ENCODE results near the gene UBN1.

Gene UBN1

DNA sequence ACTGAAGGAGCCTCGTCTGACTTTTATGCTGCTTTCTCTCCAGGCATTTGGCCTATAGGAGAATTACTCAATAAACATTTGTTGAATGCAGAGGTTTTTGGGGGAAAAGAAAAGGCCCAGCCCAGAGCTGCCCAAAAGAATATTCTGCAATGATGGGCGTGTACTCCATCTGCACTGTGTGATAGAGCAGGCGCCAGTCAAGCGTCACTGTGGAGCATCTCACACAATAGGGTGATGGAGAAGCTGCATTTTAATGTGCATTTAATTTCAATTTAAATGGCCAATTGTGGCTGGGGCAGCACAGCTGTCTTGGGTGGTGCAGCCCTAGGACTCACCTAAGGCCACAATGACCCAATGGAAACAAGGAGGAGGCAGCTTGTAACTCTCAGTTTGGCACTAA is 20.8 kb upstream of the UBN1 start:
- no peak for DNase-seq

DNA sequence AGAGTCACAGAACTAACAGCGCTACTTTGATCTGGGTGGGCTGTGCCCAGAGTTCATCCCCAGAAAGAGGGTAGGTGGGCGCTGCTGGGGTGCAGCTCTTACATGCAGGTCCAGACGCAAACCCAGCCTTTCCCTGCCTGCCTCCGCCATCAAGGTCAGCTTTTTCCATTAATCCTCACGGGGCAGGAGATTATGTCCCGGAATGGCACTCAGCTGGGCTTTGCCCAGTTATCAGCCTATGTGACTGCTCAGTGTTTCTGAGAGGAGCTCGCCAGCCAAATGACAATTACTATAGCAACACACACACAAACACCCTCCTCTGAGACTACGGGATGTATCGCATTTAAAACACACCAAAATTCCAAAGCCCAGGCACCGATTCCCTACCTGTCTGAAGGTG is 20.3 kb upstream of the UBN1 start:
- no peak for DNase-seq

DNA sequence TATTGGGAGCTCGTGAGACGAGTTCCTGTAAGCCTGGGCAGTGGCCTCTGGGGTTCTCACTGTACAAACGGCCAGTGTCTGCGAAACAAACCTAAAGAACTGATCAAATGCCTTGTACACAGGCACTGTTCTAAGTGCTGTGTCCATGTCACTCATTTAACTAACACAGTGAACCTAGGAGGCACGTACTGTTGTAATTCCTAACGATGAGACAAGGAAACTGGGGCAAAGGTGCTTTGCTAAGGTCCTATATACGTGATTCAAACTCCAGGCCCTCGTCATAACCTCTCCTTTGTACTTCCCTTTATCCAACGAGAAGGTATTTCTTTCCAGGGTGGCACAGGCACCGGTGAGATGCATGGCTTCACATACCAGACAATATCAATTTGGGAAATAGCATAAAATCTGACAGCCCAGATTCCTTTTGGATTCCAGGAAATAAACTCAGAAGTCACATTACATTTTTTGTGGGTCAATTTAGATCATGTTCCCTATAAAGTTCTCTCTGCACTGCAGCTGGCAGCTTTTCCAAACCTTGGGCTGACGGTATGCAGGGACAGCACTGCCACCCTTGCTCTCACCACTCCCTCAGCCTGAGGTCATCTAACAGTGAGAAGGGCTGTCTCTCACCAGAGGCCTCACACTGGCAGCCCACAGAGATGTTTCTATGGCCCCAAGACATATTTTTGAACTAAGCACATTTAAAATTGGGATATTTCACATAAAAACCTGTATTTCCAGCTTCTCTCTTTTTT is 18.5 kb upstream of the UBN1 start:
- DNase-seq = no peak

DNA sequence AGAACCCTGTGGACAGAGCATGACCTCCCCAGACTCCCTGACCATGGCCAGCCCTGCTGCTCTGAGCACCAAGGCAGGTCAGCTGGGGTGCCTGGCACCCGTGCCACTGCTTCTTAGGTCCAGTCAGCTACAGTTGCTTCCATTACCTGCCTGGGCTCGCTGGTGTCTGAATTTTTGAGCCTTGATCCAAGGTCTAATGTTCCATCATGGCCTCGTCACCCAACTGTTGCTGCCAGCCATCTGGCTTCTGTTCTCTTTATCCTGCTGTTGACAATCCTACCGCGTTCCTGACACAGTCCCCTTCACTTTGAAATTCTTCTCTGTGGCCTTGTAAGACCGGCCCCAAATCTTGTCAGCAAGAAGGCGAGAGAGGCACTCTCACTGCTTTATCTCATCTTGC is 16.9 kb upstream of the UBN1 start:
- DNase-seq = no peak

DNA sequence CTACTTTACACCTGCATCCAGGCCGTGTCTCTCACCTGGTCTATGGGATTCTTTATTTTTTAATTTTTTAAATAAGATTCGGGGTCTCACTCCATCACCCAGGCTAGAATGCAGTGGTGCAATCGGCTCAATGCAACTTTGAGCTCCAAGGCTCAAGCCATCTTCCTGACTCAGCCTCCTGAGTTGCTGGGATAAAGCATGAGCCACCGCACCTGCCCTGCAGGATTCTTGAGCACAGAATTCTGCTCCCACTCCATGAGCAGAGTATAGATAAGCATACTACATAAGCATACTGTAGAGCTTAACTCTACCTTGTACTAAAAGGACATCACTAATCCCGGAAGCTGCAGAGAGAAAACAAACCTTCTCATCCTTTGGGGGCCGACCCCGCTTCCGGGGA is 15.7 kb upstream of the UBN1 start:
- no peak for DNase-seq

DNA sequence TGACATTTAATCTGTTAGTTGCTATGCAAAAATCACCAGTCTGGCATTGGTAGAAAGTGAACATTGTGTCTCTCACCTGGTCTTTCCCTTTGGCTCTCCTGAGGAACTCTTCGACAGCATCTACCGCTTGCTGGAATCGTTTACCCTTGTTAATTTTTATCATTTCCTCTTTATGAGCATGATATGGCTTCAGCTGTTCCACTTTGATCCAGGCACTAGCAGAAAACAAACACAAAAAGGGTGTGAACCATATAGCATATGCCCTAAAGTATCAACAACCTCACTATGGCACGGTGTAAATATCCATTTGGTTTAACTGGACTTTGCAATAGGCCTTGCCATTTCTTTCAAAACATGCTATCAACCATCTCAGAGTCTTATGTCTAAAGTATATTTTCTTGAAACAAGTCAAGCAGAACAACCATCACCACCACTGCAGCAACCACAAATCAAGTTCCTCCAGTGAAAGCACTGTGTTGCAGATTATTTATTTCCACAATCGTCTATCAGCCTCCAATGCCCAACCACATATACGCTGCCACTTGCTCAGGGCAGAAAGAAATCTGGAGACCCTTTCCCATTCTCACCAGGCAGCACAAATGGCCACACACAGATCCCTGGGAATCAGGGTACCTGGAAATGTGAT is 14.5 kb upstream of the UBN1 start:
- no peak for DNase-seq

DNA sequence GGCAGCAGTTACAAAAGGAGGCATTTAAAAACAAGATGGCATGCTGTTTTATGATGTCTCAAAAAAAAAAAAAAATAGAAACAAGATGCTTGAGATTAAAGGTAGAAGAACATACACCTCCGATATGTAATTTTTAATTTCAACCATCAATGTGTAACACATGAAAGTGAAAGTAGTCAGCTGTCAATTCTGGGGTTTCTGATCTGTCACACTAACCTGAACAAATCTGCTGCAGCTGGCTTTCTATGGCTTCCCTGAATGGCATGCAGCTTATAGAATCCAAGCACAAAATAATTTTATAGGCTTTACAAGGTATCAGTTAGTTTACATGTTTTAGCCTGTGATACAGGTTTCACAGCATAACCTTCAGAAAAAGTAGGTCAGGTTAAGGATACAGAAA is 13.7 kb upstream of the UBN1 start:
- no peak for DNase-seq

DNA sequence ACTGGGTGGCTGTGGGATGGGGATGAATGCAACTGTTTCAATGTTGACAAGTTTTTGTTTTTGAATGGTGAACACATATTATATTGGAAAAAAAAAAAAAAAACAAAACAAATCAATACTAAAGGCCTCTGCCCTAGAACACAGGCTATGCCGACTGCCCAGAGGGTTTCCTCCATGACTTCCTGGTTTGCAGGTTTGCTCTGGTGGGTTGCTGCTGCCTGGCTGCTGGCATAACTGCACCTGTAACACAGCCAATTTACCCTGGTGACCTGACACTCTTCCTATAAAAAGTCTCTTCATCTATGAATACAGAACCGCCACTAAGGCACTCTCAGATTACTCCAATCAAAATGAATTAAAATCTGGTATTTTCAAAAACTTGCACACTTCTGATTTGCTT is 10.6 kb upstream of the UBN1 start:
- no peak for DNase-seq

DNA sequence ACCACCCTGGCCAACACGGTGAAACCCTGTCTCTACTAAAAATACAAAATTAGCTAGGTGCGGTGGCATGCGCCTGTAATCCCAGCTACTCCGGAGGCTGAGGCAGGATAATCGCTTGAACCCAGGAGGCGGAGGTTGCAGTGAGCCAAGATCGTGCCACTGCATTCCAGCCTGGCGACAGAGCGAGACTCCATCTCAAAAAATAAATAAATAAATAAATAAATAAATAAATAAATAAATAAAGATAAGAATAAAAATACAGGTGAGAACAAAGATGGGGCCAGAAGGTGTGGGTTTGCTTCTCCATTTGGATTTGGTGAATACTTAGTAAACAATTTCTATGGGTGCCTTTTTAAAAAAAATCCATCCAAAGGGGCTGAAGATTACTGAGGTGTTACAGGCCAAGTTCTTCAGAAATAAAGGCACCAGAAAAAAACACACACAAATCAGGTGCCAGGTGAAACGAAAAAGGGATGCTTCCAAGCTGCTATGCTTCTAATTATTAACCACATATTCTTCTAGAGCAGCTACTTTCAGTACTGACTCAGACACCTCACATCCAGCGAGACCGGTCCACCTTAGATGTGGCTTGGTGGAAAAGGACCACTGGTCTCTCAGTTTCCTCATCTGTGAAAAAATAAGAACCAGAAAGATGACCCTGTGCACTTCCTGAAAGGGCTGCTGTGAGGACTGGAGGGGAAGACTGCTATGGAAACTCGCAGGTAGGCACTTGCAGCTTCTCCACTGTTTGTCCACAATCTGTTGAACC is 9.4 kb upstream of the UBN1 start:
- no peak for DNase-seq

DNA sequence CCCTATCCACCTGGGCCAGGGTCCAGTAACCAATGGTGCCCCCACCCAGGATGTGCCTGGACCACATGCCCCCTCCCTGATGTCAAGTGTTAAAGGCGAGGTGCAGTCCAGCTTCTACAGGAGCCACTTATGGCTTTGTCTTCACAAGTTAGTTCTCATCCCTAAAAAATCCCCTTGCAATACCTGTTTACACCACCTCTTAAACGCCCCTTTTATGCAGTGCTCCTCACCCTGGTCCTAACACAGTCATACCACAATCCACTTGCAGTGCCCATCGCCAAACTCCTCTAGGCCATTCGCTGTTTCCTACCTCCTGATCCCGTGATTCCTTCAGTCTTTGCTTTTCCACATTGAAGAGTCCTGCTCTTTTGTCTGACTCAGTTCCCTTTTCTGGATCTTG is 7.3 kb upstream of the UBN1 start:
- no peak for DNase-seq

DNA sequence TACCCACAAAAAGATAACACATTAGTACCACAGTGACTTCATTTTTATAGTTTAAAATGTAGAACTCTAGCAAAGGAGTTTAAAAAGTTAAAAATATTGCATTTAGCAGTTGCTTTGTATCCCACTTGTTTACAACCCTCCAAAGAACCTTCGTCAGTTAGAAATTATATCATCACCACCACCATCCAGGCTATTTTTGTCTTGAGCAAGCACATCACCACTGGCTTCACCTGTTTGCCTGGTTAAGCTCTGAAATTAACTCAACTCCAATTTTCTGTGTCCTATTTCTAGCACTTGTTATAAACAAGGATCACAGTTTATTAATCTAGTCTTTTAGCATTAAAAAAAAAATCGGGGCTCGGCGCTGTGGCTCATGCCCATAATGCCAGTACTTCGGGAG is 6.3 kb upstream of the UBN1 start:
- no peak for DNase-seq

DNA sequence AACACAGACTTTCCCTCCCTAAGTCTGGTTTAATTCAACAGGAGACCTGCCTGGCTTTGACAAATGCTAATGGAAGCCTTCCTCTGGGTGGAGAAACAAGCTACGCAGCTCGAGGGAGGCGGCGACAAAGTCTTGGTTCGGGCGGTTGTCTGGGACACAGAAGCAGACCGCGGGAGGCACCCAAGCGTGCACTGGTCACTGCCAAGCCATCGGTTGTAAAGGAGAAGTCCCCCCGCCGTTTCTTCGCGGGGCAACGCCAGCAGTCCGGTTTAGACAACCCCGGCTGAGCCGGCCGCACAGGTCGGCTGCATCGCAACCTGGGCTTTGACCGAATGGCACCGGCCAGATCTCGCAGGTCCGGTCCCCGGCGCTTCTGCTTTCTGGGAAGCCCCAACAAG is 779 bp upstream of the UBN1 start:
- no peak for DNase-seq

DNA sequence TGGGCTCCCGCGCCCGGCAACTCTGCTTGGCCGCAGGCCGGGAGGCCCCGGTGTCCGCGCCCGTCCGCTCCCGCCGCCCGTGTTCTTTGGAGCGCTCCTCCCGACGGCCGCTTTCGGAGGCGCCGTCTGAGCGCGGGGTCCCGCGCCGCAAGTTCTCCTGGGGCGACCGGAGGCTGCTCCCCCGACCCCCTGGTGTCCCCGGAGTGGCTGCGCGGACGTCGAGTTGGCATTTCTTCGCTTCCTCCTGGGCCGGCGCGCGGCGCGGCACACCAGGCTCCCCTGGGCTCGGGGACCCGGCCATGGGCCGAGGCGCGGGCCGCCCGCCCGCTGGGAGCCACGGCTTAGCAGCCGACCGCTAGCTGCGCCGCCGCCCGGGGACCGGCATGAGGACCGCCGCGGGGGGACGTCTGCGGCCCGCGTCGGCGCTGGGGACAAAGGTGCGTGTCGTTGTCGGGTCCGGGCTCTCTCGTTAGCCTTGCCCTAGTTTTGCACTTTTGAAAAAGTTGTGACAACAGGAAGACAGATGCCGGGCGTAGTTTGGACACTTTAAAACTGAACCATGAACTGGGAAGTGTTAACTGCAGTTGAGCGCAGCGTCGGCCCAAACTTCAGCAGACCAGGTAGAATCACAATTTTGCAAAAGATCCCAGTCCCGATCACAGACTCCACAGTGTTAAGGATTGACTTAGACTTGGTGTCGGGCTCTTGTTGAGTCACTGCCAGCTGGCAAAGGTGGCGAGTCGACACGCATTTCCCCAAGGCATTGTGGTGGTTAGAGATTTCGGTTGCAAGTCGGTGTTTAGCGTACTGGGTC is 700 bp downstream of the UBN1 start:
- DNase-seq = no peak

DNA sequence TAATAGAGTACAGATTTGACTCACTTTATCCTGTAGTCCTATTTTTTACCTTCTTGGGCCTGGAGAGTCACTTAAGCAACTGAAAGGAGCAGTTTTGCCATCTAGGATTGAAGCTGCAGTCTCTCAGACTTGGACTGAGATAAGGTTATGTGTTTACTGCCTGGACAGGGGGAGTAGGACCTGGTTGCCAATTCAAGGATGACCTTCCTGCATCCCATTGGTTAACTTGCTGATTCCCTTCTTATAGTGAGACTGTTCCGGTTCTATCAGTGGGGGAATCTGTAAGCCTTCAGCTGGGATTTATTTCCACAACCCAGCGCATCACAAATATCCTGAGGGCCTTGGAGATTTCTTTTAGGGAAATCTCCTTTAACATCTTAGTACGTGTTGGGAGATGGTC is 2.9 kb downstream of the UBN1 start:
- DNase-seq = no peak

DNA sequence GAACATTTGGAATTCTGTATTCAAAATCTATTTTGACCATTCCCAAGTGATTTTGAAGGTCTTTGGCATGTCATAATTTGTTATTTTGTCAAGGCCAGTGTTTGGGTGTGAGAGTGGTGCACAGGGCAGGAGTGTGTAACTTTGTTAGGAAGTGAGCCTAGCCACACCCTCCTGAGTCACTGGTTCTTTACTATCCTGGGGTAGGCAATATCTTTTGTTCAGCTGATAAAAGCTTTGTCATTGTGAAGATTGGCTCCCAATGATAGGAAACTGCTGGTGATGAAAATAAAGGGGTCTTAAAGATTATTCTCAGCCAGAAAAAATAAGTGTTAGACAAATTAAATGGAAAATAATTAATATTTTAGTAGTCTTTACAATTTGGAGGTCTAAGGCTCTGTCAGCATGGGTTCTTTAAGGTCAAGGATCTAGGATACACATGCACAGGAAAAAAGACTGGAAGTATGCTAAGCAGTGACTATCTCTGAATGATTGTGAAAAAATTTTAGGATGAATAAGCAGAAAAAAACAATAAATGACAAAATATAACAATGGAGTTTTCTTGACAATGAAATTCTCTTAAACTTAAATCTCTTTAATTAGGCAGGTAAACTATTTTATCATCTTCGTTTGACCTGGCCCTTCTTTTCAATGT is 5.1 kb downstream of the UBN1 start:
- no peak for DNase-seq

DNA sequence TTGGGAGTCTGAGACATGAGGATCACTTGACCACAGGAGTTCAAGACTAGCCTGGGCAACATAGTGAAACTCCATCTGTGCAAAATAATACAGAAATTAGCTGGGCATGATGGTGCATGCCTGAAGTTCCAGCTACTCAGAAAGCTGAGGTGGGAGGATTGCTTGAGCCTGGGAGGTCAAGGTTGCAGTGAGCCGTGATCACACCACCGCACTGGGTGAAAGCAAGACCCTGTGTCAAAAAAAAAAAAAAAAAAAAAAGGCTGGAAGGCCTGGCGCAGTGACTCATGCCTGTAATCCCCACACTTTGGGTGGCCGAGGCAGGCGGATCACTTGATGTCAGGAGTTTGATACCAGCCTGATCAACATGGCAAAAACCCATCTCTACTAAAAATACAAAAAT is 8.1 kb downstream of the UBN1 start:
- no peak for DNase-seq

DNA sequence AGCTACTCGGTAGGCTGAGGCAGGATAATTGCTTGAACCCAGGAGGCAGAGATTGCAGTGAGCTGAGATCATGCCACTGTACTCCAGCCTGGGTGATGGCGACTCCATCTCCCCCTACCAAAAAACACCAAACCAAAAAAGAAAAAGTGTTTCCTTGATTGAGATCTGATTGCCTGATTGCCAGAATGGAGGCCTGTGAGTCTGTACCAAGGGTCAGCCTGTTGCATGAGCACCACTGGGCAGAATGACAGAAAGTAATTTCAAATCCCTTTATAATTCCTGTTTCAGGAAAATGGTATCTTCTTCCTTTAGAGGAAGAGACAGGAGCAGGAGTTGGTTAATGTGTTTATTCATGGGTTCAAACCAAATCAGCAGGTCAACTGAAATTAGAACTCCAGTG is 8.5 kb downstream of the UBN1 start:
- DNase-seq = no peak

DNA sequence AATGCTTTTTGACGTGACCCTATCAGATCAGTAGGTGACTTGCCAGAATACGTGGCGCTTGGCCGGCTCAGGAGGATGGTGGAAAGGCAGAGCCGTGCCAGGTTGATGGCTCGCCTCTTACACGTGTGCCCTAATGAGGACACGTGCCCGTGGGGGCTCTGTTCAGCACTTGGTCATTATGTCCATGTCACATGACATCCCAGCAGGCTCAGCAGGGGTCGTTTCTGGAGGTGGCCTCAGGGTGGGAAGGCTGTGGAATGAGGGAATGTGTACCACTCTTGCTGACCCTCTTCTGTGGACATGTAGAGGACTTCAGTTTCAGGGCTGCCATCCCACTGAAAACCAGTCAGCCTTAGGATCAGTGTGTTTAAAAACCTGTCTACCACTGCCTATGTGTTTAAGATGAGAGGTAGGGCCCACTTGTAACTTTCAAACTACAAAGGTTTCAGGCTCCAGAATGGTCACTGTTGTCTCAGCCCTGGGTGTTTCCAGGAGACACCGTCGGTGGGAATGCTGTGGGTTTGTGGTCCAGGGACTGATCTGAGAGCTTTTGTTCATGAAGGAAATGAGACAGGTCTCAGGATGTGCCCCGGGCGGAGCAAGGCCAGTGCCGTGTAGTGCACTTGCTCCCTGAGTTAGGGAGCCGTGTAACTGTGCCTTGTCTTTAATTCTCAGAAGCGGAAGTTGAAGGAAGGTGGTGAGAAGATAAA is 12.1 kb downstream of the UBN1 start:
- DNase-seq = no peak

DNA sequence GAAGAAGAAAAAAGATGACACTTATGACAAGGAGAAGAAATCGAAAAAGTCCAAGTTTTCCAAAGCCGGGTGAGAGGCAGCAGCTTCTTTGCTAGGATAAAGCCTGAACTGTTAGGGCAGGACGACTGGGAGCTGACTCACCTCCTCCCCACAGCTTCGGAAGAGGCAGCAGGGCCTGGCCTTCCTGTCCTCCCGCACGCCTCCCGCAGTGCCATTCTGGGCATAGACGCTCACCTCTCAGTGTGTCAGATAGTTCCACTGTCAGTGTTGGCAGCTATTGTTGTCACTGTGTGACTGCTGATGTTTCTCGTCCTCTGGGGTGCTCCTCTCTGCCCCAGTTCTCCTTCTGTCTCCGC is 12.6 kb downstream of the UBN1 start:
- no peak for DNase-seq

DNA sequence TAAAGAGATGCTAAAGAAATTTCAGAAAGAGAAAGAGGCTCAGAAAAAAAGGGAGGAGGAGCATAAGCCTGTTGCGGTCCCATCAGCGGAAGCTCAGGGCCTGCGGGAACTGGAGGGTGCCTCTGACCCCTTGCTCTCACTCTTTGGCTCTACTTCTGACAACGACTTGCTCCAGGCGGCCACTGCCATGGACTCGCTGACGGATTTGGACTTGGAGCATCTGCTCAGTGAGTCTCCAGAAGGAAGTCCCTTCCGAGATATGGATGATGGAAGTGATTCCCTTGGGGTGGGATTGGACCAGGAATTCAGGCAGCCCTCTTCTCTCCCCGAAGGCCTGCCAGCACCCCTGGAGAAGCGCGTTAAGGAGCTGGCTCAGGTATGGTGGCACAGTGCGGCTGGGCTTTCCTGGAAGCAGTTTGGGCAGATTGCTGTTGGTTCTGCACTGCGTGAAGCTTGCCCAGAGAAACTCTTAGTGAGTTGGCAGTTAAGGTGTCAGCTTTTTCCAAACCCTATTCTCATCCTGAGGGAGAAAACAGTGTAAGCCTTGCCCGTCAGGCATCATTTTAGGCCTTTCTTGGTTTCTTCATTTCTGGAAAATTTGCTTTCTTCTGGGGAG is 13.6 kb downstream of the UBN1 start:
- DNase-seq = no peak

DNA sequence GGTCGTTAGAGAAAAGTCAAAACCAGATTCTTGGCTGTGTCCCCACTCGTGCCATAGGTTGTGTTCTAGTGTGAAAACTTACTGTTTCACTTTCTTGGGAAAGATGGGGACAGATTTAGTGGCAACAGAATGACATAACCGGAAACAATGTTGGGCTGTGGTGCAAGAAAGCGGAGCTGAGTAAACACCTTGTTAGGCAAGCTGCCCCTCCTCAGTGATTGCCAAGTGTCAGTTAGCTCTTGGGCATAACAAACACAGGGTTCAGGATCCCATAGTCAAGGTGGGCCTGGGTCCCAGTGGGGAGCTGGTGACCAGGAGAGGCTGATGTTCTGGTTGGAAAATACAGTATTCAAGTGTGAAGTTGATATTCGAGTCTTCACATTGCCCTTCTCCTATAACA is 15.4 kb downstream of the UBN1 start:
- no peak for DNase-seq

DNA sequence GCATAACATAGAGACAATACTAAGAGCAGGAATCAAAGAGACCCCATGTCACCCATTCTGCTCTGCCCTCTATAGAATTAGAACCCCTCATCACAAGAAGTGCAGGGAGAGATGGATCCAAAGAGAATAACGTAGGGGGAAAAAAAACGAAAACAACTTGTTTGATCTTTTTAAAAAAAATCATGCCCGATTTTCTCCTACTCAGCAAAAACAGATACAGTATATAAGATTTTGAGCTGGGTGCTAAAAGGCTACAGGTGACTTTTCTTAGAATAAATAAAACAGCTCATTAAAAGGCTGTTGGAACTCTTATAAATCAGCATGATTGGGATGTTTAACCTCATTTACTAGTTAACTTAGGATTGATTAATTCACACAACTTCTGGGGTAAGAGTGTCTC is 17.4 kb downstream of the UBN1 start:
- DNase-seq = no peak
